Lower leg skin (tissue), 3 donors: ENCODE data around the gene FGFR2.

Experiments used
- POLR2A ChIP-seq, 2 donors: fragments of 450-650 bp; IDR thresholded peaks; one replicate each; pipeline ENCODE4 v1.6.1; 2016 to 2017; ENCODE audit warnings: antibody characterized with exemption in 2 of 2, mild to moderate bottlenecking in 1 of 2, moderate library complexity in 1 of 2
- TF ChIP-seq, protein P1 (sequence below), 3 donors: fragments of 450-650 bp; IDR thresholded peaks; one replicate each; pipeline ENCODE4 v1.5.1; 2016; ENCODE audit warnings: antibody characterized with exemption in 3 of 3, mild to moderate bottlenecking in 3 of 3, moderate library complexity in 2 of 3

DNA sequence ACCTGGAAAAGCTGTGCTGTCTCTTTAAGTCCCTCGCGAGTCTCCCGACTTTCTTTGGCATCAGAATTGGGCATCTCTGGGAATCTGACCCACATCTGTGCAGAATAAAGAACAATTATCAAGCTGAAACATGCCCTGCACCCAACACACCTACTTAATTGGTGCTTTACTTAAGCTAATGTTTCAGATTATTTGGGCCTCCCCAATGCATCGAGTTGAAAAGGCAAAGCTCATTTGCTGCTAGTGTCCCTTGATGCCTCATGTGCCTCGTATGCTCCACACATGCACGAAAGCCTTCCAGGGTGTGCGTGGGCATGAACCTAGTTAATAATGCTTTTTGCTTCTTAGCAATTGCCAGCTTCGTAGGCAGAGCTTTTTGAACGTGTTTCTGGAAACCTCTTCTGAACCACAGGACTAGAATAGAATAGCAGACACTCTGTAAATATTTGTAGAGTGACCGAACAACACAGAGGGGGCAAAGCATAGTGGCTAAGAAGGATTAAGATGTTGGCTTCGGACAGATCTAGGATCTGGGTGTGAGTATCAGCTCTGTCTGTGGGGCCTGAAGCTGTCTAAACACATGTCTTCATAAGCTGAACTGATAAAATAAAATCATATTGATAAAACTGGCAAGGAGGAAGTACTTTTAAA is 26.7 kb upstream of the FGFR2 start:
- TF ChIP-seq, protein P1, sequence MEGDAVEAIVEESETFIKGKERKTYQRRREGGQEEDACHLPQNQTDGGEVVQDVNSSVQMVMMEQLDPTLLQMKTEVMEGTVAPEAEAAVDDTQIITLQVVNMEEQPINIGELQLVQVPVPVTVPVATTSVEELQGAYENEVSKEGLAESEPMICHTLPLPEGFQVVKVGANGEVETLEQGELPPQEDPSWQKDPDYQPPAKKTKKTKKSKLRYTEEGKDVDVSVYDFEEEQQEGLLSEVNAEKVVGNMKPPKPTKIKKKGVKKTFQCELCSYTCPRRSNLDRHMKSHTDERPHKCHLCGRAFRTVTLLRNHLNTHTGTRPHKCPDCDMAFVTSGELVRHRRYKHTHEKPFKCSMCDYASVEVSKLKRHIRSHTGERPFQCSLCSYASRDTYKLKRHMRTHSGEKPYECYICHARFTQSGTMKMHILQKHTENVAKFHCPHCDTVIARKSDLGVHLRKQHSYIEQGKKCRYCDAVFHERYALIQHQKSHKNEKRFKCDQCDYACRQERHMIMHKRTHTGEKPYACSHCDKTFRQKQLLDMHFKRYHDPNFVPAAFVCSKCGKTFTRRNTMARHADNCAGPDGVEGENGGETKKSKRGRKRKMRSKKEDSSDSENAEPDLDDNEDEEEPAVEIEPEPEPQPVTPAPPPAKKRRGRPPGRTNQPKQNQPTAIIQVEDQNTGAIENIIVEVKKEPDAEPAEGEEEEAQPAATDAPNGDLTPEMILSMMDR (IDR thresholded peaks at IDR 0.05) = no peak
- no peak for TF ChIP-seq POLR2A (IDR thresholded peaks at IDR 0.05)
